HepG2 (cell line): Measurements from ENCODE around the gene TET2. TPM values are rescaled to one million over a fixed set of nuclear protein-coding genes. Genes with fewer than 3 reads are reported as not detected.

Experiments
- CTCF ChIP-seq: sonication (generic); formaldehyde crosslinking; IDR thresholded peaks from 2 replicates; pipeline ENCODE4 v1.5.0; 2020; ENCODE audit warnings: mild to moderate bottlenecking, missing genetic modification reagents, moderate library complexity
- FOXM1 ChIP-seq: sonication (generic); formaldehyde crosslinking; IDR thresholded peaks from 2 replicates; pipeline ENCODE4 v1.5.0; 2020; ENCODE audit warnings: missing genetic modification reagents
- FOXO1 ChIP-seq: sonication (generic); formaldehyde crosslinking; IDR thresholded peaks from 2 replicates; pipeline ENCODE4 v1.4.0; 2020; ENCODE audit warnings: missing genetic modification reagents
- MEIS1 ChIP-seq: sonication (generic); formaldehyde crosslinking; IDR thresholded peaks from 2 replicates; pipeline ENCODE4 v1.9.0; 2021; ENCODE audit warnings: mild to moderate bottlenecking, missing genetic modification reagents, moderate library complexity, borderline replicate concordance
- MTA3 ChIP-seq: sonication (generic); formaldehyde crosslinking; IDR thresholded peaks from 2 replicates; pipeline ENCODE4 v1.4.0; 2020; ENCODE audit warnings: missing genetic modification reagents
- PCBP2 ChIP-seq: fragments of 200-400 bp; formaldehyde crosslinking; optimal IDR thresholded peaks from 2 replicates; pipeline ENCODE3; 2018; ENCODE audit warnings: low read length, low read depth; ENCODE audit not compliant: poor library complexity, severe bottlenecking
- SMYD3 ChIP-seq: sonication (generic); formaldehyde crosslinking; IDR thresholded peaks from 2 replicates; pipeline ENCODE4 v1.8.1; 2023; ENCODE audit warnings: mild to moderate bottlenecking, missing genetic modification reagents
- SYNCRIP ChIP-seq: fragments of 200-400 bp; formaldehyde crosslinking; IDR thresholded peaks from 2 replicates; pipeline ENCODE4 v1.6.1; 2018; ENCODE audit warnings: mild to moderate bottlenecking, low read depth, low read length; ENCODE audit not compliant: insufficient read depth
- ZNF691 ChIP-seq: sonication (generic); formaldehyde crosslinking; IDR thresholded peaks from 2 replicates; pipeline ENCODE4 v1.4.0; 2020; ENCODE audit warnings: missing genetic modification reagents, low read depth, mild to moderate bottlenecking, borderline replicate concordance
- ZNF75D ChIP-seq: sonication (generic); formaldehyde crosslinking; IDR thresholded peaks from 2 replicates; pipeline ENCODE4 v1.8.1; 2023; ENCODE audit warnings: missing genetic modification reagents, mild to moderate bottlenecking, borderline replicate concordance
- polyA plus RNA-seq, 8 experiments: library from polyadenylated mRNA; depleted of rRNA in 3 of 8; stranded (reverse) in 7 of 8; unstranded in 1 of 8; fragments of >200 nt; fragmentation: Illumina TruSeq in 4 of 8; extraction: Trizol in 4 of 8; gene quantifications; 2 replicates each; pipeline versions ENCODE4 v1.2.1 to v1.2.3, GENCODE V29; 2011 to 2016; ENCODE audit warnings: low read depth in 4 of 8, missing spikeins in 1 of 8, mixed read lengths in 1 of 8; ENCODE audit not compliant: insufficient read depth in 1 of 8
- total RNA-seq, 5 experiments: library from RNA; depleted of rRNA; stranded (reverse); fragments of >200 nt; fragmentation: Illumina TruSeq; extraction: Trizol; gene quantifications; 2 replicates each; pipeline ENCODE4 v1.2.3, GENCODE V29; 2016; ENCODE audit warnings: low read depth in 1 of 5
- TF ChIP-seq, protein P1 (sequence below): sonication (generic); formaldehyde crosslinking; IDR thresholded peaks from 2 replicates; pipeline ENCODE4 v1.8.1; 2022; ENCODE audit warnings: low read depth, mild to moderate bottlenecking, missing genetic modification reagents
- TF ChIP-seq, protein P2 (sequence below): sonication (generic); formaldehyde crosslinking; conservative IDR thresholded peaks from 2 replicates; pipeline ENCODE4 v1.8.0; 2022; ENCODE audit warnings: mild to moderate bottlenecking, moderate library complexity, missing genetic modification reagents

TET2 gene
- total and polyA plus RNA-seq, 2 of the 13 experiments (the other 11 are each of a cell fraction or from before 2014, with no cell fraction given) = 4.7 to 4.8 TPM

DNA sequence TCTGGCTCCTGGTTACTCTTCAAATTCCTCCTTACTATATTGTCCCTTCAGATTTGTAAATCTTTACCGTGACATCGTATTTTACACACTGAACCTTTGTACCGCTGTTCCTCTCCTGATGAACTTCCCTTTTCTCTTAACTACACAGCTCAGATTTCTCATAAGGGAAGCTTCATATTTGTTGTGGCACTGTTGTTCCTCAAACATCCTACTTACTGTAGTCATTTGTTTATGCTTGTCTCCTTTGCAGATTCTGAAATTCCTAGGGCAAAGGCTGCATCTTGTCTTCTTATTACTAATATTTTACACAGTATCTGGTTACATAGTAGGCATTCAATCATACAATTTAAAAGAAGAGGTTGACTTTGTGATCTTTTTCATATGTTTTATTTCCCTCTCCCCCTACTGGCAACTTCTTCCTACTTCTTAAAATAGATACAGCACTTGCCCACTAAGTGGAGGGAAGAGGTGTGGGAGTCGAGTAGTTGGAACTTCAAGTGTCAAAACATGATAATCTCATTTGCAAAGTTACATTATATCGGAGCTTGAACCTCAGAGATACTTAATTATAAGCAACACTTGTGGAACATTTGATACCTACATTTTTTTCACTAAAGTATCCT is 50.0 kb downstream of the TET2 start (continued):
- TF ChIP-seq, protein P1, sequence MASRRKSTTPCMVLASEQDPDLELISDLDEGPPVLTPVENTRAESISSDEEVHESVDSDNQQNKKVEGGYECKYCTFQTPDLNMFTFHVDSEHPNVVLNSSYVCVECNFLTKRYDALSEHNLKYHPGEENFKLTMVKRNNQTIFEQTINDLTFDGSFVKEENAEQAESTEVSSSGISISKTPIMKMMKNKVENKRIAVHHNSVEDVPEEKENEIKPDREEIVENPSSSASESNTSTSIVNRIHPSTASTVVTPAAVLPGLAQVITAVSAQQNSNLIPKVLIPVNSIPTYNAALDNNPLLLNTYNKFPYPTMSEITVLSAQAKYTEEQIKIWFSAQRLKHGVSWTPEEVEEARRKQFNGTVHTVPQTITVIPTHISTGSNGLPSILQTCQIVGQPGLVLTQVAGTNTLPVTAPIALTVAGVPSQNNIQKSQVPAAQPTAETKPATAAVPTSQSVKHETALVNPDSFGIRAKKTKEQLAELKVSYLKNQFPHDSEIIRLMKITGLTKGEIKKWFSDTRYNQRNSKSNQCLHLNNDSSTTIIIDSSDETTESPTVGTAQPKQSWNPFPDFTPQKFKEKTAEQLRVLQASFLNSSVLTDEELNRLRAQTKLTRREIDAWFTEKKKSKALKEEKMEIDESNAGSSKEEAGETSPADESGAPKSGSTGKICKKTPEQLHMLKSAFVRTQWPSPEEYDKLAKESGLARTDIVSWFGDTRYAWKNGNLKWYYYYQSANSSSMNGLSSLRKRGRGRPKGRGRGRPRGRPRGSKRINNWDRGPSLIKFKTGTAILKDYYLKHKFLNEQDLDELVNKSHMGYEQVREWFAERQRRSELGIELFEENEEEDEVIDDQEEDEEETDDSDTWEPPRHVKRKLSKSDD (CRISPR knock-in tag) = no peak
- no peak for TF ChIP-seq PCBP2
- TF ChIP-seq, protein P2, sequence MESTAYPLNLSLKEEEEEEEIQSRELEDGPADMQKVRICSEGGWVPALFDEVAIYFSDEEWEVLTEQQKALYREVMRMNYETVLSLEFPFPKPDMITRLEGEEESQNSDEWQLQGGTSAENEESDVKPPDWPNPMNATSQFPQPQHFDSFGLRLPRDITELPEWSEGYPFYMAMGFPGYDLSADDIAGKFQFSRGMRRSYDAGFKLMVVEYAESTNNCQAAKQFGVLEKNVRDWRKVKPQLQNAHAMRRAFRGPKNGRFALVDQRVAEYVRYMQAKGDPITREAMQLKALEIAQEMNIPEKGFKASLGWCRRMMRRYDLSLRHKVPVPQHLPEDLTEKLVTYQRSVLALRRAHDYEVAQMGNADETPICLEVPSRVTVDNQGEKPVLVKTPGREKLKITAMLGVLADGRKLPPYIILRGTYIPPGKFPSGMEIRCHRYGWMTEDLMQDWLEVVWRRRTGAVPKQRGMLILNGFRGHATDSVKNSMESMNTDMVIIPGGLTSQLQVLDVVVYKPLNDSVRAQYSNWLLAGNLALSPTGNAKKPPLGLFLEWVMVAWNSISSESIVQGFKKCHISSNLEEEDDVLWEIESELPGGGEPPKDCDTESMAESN = no peak
- no peak for TF ChIP-seq CTCF (CRISPR knock-in tag)
- no peak for TF ChIP-seq MTA3 (CRISPR knock-in tag)
- TF ChIP-seq SYNCRIP = no peak
- TF ChIP-seq MEIS1 = no peak
- TF ChIP-seq FOXM1 (CRISPR knock-in tag) = no peak
- TF ChIP-seq ZNF691 (CRISPR knock-in tag) = no peak
- no peak for TF ChIP-seq FOXO1 (CRISPR knock-in tag)
- TF ChIP-seq ZNF75D = no peak
- TF ChIP-seq SMYD3 = no peak
